ENCODE results near the gene GFOD1. TPM values are rescaled to one million over a fixed set of nuclear protein-coding genes. Genes with fewer than 3 reads are reported as not detected.

Gene GFOD1
- total and polyA plus RNA-seq, 10 of the 15 experiments (the other 5 are each of a cell fraction or from before 2014, with no cell fraction given) = 6.5 to 41.4 (median 16.0) TPM

GRCh38 chr6:13427801-13428582 is 59.4 kb downstream of the GFOD1 start:
- ChIA-PET CTCF (interaction anchor here (1.0 to 9.6 kb wide), 23 partner anchors 12 to 164 kb away, joined by 3 to 113 read pairs (median 10); partner anchors contain the start of gene SIRT5), SMC1A (ENCODE audit: uncharacterized antibody, unreplicated experiment) (interaction anchor here (0.8 to 17.6 kb wide), 34 partner anchors 9 to 154 kb away, joined by 3 to 241 read pairs (median 5); partner anchors contain the start of genes GFOD1, SIRT5 and TBC1D7), POLR2A (interaction anchor here (0.9 to 8.9 kb wide), 12 partner anchors 26 to 147 kb away, joined by 3 to 96 read pairs (median 22); partner anchors contain the start of genes GFOD1 and SIRT5), RAD21 (ENCODE audit: unreplicated experiment) (interaction anchor here (0.6 to 10.4 kb wide), 41 partner anchors 13 to 357 kb away, joined by 3 to 193 read pairs (median 4); partner anchors contain the start of genes GFOD1, NOL7, SIRT5 and TBC1D7)
- H3K4me2 ChIP-seq (ENCODE audit: control insufficient read depth, insufficient read depth) = peak overlapping the region; percentile 93
- H3K4me3 ChIP-seq = peak overlapping the region; percentile 22; the same call in 1 of the 2 replicates
- peak overlapping the region; percentile 53 for H2AFZ ChIP-seq (ENCODE audit: control insufficient read depth, low read depth, low read length)
- no peaks in the 10 kb centered on the region for H3K9me3 ChIP-seq (replicated peaks; ENCODE audit: control insufficient read depth, insufficient read depth, low read length)
- peak; percentile 73 for ATAC-seq
- peaks cover 0 to 7% of the 10 kb centered on the region in 2 experiments; a peak in 3 of 4 replicates for H3K36me3 ChIP-seq (ENCODE audit: control insufficient read depth in 2 of 2, insufficient read depth in 2 of 2, low read length in 1 of 2)
- peak overlapping the region; percentile 86 for H3K9ac ChIP-seq (ENCODE audit: control insufficient read depth, insufficient read depth, low read length)
- no peaks in the 10 kb centered on the region for H4K20me1 ChIP-seq (ENCODE audit: control insufficient read depth, insufficient read depth)
- in situ Hi-C loops (cut with MboI) = loop anchor here (5.0 kb wide), 1 partner anchor 46 kb away; no protein-coding TSS in a partner anchor
- peak; percentile 61 for FAIRE-seq
- under 1% methylated on average over 26 of the region's 26 CpGs for WGBS (ENCODE audit: insufficient coverage, insufficient replicate concordance, low lambda C conversion rate, missing lambda C conversion rate)
- BruUV-seq (replicated peaks) = no TSS peak
- peaks cover 76% of the 10 kb centered on the region for H3K4me1 ChIP-seq (ENCODE audit: control insufficient read depth, insufficient read depth, low read length)
- DNase-seq (ENCODE audit: low read depth, low spot score) = peak; percentile 98
- H3K27me3 ChIP-seq (replicated peaks in 1 of 2; ENCODE audit: control insufficient read depth in 2 of 2, insufficient read depth in 2 of 2, low read length in 1 of 2) = no peaks in the 10 kb centered on the region
- intact Hi-C loops (cut with micrococcal nuclease; ENCODE audit: unreplicated experiment) = loop anchor here (1.0 to 5.0 kb wide), 10 partner anchors 31 to 187 kb away; partner anchors contain the start of genes NOL7 and SIRT5
- peak overlapping the region; percentile 99 for H3K27ac ChIP-seq (ENCODE audit: control insufficient read depth, insufficient read depth)
- H3K79me2 ChIP-seq (ENCODE audit: control insufficient read depth, insufficient read depth, low read length) = peaks cover 74% of the 10 kb centered on the region
- TF ChIP-seq SUZ12 (IDR thresholded peaks at IDR 0.05; ENCODE audit: unreplicated experiment) (no peak), NBN (IDR thresholded peaks at IDR 0.05) (peak; percentile 97), RELB (IDR thresholded peaks at IDR 0.05; ENCODE audit: low read depth) (peak; percentile 94), ASH2L (IDR thresholded peaks at IDR 0.05; ENCODE audit: borderline replicate concordance, low read depth) (no peak), FOXM1 (IDR thresholded peaks at IDR 0.05; ENCODE audit: low read depth, low read length) (peak; percentile 89), ATF7 (IDR thresholded peaks at IDR 0.05; ENCODE audit: low read depth) (peak; percentile 82), WRNIP1 (IDR thresholded peaks at IDR 0.05; ENCODE audit: borderline replicate concordance, low read depth, low read length) (no peak), TARDBP (IDR thresholded peaks at IDR 0.05; ENCODE audit: borderline replicate concordance) (peak; percentile 40; the same call in 1 of the 2 replicates), ZNF24 (IDR thresholded peaks at IDR 0.05) (peak; percentile 65), BHLHE40 (IDR thresholded peaks at IDR 0.05; ENCODE audit: borderline replicate concordance in 1 of 2, low read depth in 2 of 2, low read length in 1 of 2) (peak; percentile 93), KLF5 (IDR thresholded peaks at IDR 0.05; ENCODE audit: partially characterized antibody) (no peak), MEF2A (IDR thresholded peaks at IDR 0.05; ENCODE audit: insufficient read depth, low read depth, low read length) (peak; percentile 79), IRF5 (IDR thresholded peaks at IDR 0.05; ENCODE audit: borderline replicate concordance) (peak; percentile 68), SPI1 (IDR thresholded peaks at IDR 0.05; ENCODE audit: borderline replicate concordance, insufficient read depth, low read depth, low read length) (peak; percentile 94), TAF1 (IDR thresholded peaks at IDR 0.05; ENCODE audit: borderline replicate concordance, low read depth, low read length) (peak; percentile 55; the same call in 1 of the 2 replicates), PML (IDR thresholded peaks at IDR 0.05; ENCODE audit: low read length) (peak; percentile 78; the same call in 1 of the 2 replicates), ESRRA (IDR thresholded peaks at IDR 0.05; ENCODE audit: low read length) (no peak), MYC (IDR thresholded peaks at IDR 0.05; ENCODE audit: insufficient read depth, insufficient read length, insufficient replicate concordance, low read length, severe bottlenecking) (peak; percentile 23), SRF (IDR thresholded peaks at IDR 0.05; ENCODE audit: low read depth in 2 of 2, low read length in 2 of 2) (no peak), MAX (IDR thresholded peaks at IDR 0.05; ENCODE audit: low read depth, low read length) (peak; percentile 79)

Data from GM12878 (cell line).